ENCODE results near the gene ATCAY.
"Not testable (repeated sequence)": the region's sequence is repeated elsewhere in the genome, so short reads cannot be mapped to it uniquely, and the experiment has no call there.

ATCAY gene

GRCh38 chr19:3902317-3902973, 22.0 kb downstream of the ATCAY start:
- no peak for DNase-seq

GRCh38 chr19:3904233-3904632, 23.7 kb downstream of the ATCAY start:
- no peak for DNase-seq

- DNase-seq, result no peak
Observed at GRCh38 chr19:3907626-3908265, 27.3 kb downstream of the ATCAY start.

- DNase-seq, result no peak
Observed at GRCh38 chr19:3908266-3909054, 28.0 kb downstream of the ATCAY start.

- DNase-seq, result no peak
Observed at GRCh38 chr19:3910105-3910504, 29.6 kb downstream of the ATCAY start.

- no peak for DNase-seq
Observed at GRCh38 chr19:3914199-3914598, 33.7 kb downstream of the ATCAY start.

- DNase-seq, result no peak
Observed at GRCh38 chr19:3916033-3916432, 35.5 kb downstream of the ATCAY start.

- DNase-seq, result no peak
Observed at GRCh38 chr19:3919793-3920192, 39.3 kb downstream of the ATCAY start.

- no peak for DNase-seq
Observed at GRCh38 chr19:3923096-3923758, 42.7 kb downstream of the ATCAY start.

- DNase-seq, result no peak
Observed at GRCh38 chr19:3923912-3924311, 43.4 kb downstream of the ATCAY start.

- no peak for DNase-seq
Observed at GRCh38 chr19:3931041-3931440, 50.6 kb downstream of the ATCAY start.

GRCh38 chr19:3932931-3933810, 52.7 kb downstream of the ATCAY start, which contains the start of gene NMRK2:
Gene NMRK2 (plus strand): TSS chr19:3933069. CDS start chr19:3933672, 603 bp downstream.
- no peak for DNase-seq

GRCh38 chr19:3936506-3937442, 56.3 kb downstream of the ATCAY start:
- DNase-seq, result no peak

- DNase-seq, result not testable (repeated sequence)
Observed at GRCh38 chr19:3938300-3938950, 57.9 kb downstream of the ATCAY start.

- DNase-seq, result no peak
Observed at GRCh38 chr19:3942790-3943409, 62.4 kb downstream of the ATCAY start.

GRCh38 chr19:3944018-3944721, 63.7 kb downstream of the ATCAY start:
- no peak for DNase-seq

GRCh38 chr19:3945838-3946237, 65.4 kb downstream of the ATCAY start:
- peak; percentile 38 for DNase-seq

GRCh38 chr19:3947316-3947933, 66.9 kb downstream of the ATCAY start:
- not testable (repeated sequence) for DNase-seq

- no peak for DNase-seq
Observed at GRCh38 chr19:3949294-3949693, 68.8 kb downstream of the ATCAY start.

All from fibroblast of skin of scalp (primary cell).